Osteoblast (primary cell): ENCODE measurements around the gene DICER1. TPM values are rescaled to one million over a fixed set of nuclear protein-coding genes. Genes with fewer than 3 reads are reported as not detected.
"Not testable (repeated sequence)": the region's sequence is repeated elsewhere in the genome, so short reads cannot be mapped to it uniquely, and the experiment has no call there.

ENCODE experiments used
- DNase-seq: peaks from one replicate; pipeline ENCODE4 v3.0.0; 2011; ENCODE audit warnings: low spot score, mixed read lengths; ENCODE audit not compliant: insufficient read length; ENCODE audit errors: missing footprints
- H2AFZ ChIP-seq: 2 replicates; pipeline ENCODE4 v1.6.0; 2011; ENCODE audit warnings: mild to moderate bottlenecking, low read length
- H3K27ac ChIP-seq: 2 replicates; pipeline ENCODE4 v1.5.1; 2011; ENCODE audit warnings: mild to moderate bottlenecking, low read depth, low read length, moderate library complexity
- H3K27me3 ChIP-seq: 2 replicates; pipeline ENCODE4 v1.6.0; 2012; ENCODE audit warnings: mild to moderate bottlenecking, control low read depth, inconsistent platforms, low read length, moderate library complexity; ENCODE audit not compliant: insufficient read depth
- H3K36me3 ChIP-seq: 2 replicates; pipeline ENCODE4 v1.5.1; 2011; ENCODE audit warnings: mild to moderate bottlenecking, low read length, control low read depth, moderate library complexity; ENCODE audit not compliant: insufficient read depth
- H3K4me1 ChIP-seq: 2 replicates; pipeline ENCODE4 v1.5.1; 2011; ENCODE audit warnings: mild to moderate bottlenecking, low read length, control low read depth, moderate library complexity; ENCODE audit not compliant: insufficient read depth
- H3K4me2 ChIP-seq: 2 replicates; pipeline ENCODE4 v1.6.0; 2011; ENCODE audit warnings: mild to moderate bottlenecking, low read length; ENCODE audit not compliant: insufficient read depth
- H3K4me3 ChIP-seq: fragments of 200-600 bp; sonication (generic); 3 replicates; pipeline ENCODE4 v1.5.1; 2012; ENCODE audit warnings: mild to moderate bottlenecking, low read length, inconsistent platforms; ENCODE audit not compliant: insufficient read depth
- H3K79me2 ChIP-seq: 2 replicates; pipeline ENCODE4 v1.6.0; 2012; ENCODE audit warnings: mild to moderate bottlenecking, low read length, control low read depth, inconsistent platforms; ENCODE audit not compliant: insufficient read depth
- H3K9me3 ChIP-seq: 2 replicates; pipeline ENCODE4 v1.5.1; 2011; ENCODE audit warnings: low read depth, low read length, control low read depth
- H4K20me1 ChIP-seq: 2 replicates; pipeline ENCODE4 v1.6.0; 2012; ENCODE audit warnings: mild to moderate bottlenecking, low read length, control low read depth; ENCODE audit not compliant: insufficient read depth
- total RNA-seq: library from RNA; depleted of rRNA; stranded (reverse); fragments of >200 nt; gene quantifications from 2 replicates; pipeline ENCODE4 v1.2.3, GENCODE V29; 2012
- TF ChIP-seq, protein P1 (sequence below): IDR thresholded peaks from 2 replicates; pipeline ENCODE4 v1.5.1; 2011; ENCODE audit warnings: mild to moderate bottlenecking, low read depth, low read length, moderate library complexity; ENCODE audit errors: extremely low read depth

The DICER1 gene
- total RNA-seq, 1 donor, result 53.6 TPM

- Histone ChIP-seq H2AFZ (no peak overlapping the region), H3K4me2 (no peak overlapping the region), H3K4me3 (no peak overlapping the region), H3K27me3 (no peaks in the 10 kb centered on the region), H4K20me1 (no peaks in the 10 kb centered on the region), H3K9me3 (no peaks in the 10 kb centered on the region), H3K36me3 (no peaks in the 10 kb centered on the region), H3K79me2 (no peaks in the 10 kb centered on the region), H3K27ac (no peak overlapping the region), H3K4me1 (peaks cover 11% of the 10 kb centered on the region)
- TF ChIP-seq, protein P1, sequence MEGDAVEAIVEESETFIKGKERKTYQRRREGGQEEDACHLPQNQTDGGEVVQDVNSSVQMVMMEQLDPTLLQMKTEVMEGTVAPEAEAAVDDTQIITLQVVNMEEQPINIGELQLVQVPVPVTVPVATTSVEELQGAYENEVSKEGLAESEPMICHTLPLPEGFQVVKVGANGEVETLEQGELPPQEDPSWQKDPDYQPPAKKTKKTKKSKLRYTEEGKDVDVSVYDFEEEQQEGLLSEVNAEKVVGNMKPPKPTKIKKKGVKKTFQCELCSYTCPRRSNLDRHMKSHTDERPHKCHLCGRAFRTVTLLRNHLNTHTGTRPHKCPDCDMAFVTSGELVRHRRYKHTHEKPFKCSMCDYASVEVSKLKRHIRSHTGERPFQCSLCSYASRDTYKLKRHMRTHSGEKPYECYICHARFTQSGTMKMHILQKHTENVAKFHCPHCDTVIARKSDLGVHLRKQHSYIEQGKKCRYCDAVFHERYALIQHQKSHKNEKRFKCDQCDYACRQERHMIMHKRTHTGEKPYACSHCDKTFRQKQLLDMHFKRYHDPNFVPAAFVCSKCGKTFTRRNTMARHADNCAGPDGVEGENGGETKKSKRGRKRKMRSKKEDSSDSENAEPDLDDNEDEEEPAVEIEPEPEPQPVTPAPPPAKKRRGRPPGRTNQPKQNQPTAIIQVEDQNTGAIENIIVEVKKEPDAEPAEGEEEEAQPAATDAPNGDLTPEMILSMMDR, result no peak
- no peak for DNase-seq
Measured at GRCh38 chr14:95180966-95181741, 23.8 kb upstream of the DICER1 start.

GRCh38 chr14:95175670-95176069, 18.3 kb upstream of the DICER1 start:
- H2AFZ ChIP-seq, H3K79me2 ChIP-seq, H3K27ac ChIP-seq, H3K4me3 ChIP-seq, H3K9me3 ChIP-seq, H4K20me1 ChIP-seq, H3K27me3 ChIP-seq, H3K4me1 ChIP-seq, DNase-seq, H3K36me3 ChIP-seq, H3K4me2 ChIP-seq: not testable (repeated sequence)

DNA sequence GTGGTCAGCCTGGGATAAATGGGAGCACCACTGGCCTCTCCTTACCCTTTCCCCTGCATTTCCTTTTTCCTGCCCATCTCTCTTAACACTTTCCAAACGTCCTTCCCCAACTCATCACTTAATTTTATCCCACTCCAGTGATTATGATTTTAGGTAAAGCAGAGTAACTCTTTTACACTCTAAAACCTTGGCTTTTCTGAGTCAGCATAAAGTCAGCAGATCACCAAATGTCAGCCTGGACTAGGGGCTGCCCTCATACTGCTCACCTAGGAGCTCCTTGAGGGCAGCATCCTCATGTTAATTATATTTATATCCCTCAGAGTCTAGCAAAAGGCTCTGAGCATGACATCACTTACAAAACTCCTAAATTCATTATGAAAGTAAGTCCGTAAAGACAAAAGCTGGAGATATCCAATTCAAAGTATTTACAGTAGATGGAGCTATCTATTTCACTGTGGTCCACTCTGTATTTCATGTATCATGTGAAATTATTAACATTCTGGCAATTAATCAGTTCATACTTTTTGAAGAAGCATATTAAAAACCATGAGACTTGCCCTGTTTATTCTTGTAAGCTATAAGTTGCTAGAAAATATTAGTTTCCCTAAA, 17.0 kb upstream of the DICER1 start:
- Histone ChIP-seq H2AFZ (no peak overlapping the region), H3K4me1 (no peaks in the 10 kb centered on the region), H3K4me3 (no peak overlapping the region), H3K79me2 (no peaks in the 10 kb centered on the region), H3K36me3 (no peaks in the 10 kb centered on the region), H3K9me3 (no peaks in the 10 kb centered on the region), H3K4me2 (peak overlapping the region; percentile 36), H4K20me1 (no peaks in the 10 kb centered on the region), H3K27me3 (peaks cover 3% of the 10 kb centered on the region), H3K27ac (no peak overlapping the region)
- TF ChIP-seq, protein P1, result peak; percentile 36
- DNase-seq, result no peak

DNA sequence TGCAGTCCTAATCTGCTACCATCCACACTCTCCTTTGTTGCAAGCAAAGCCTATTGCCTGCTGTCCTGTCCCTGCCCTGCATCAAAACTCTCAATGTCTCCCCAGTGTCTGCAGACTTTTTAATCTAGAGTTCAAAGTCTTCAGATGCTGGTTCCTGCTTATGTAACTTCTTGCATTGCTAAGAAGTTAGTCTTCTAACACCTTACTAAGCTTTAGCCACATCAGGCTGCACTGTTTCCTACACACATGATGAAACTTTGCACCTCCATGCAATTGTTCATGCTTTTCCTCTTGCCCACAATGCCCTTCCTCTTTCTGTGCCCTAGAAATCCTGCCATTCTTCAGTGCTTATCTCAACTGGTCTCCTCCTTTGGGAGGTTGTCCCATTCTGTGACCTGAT, 16.2 kb upstream of the DICER1 start:
- TF ChIP-seq, protein P1, result no peak
- Histone ChIP-seq H3K27ac (no peak overlapping the region), H3K36me3 (no peaks in the 10 kb centered on the region), H3K27me3 (peaks cover 3% of the 10 kb centered on the region), H3K4me3 (no peak overlapping the region), H3K79me2 (no peaks in the 10 kb centered on the region), H3K9me3 (no peaks in the 10 kb centered on the region), H3K4me2 (no peak overlapping the region), H3K4me1 (no peaks in the 10 kb centered on the region), H2AFZ (no peak overlapping the region), H4K20me1 (no peaks in the 10 kb centered on the region)
- DNase-seq, result no peak
